HG03571 (cell line): Measurements from ENCODE around the gene NOS1.
"Not testable (repeated sequence)": the region's sequence is repeated elsewhere in the genome, so short reads cannot be mapped to it uniquely, and the experiment has no call there.

ENCODE experiments used
- ATAC-seq: cut with Tn5 transposase; IDR thresholded peaks from one replicate; pipeline ENCODE4 v1.9.1; 2021; ENCODE audit not compliant: unreplicated experiment

The NOS1 gene

GRCh38 chr12:117210266-117210918 lies 151.0 kb downstream of the NOS1 start:
- ATAC-seq = no peak

- no peak for ATAC-seq
Measured at GRCh38 chr12:117209626-117210025, 151.8 kb downstream of the NOS1 start.

- no peak for ATAC-seq
Measured at GRCh38 chr12:117208811-117209455, 152.5 kb downstream of the NOS1 start.

- ATAC-seq = no peak
Measured at GRCh38 chr12:117208206-117208605, 153.2 kb downstream of the NOS1 start.

- ATAC-seq = no peak
Measured at GRCh38 chr12:117207675-117208074, 153.8 kb downstream of the NOS1 start.

- no peak for ATAC-seq
Measured at GRCh38 chr12:117202556-117202955, 158.9 kb downstream of the NOS1 start.

- ATAC-seq = no peak
Measured at GRCh38 chr12:117202033-117202432, 159.4 kb downstream of the NOS1 start.

- not testable (repeated sequence) for ATAC-seq
Measured at GRCh38 chr12:117199956-117200744, 161.3 kb downstream of the NOS1 start.

GRCh38 chr12:117196334-117196733 lies 165.1 kb downstream of the NOS1 start:
- ATAC-seq = not testable (repeated sequence)

- not testable (repeated sequence) for ATAC-seq
Measured at GRCh38 chr12:117195027-117195426, 166.4 kb downstream of the NOS1 start.

GRCh38 chr12:117193903-117194302 lies 167.5 kb downstream of the NOS1 start:
- ATAC-seq = no peak

- ATAC-seq = not testable (repeated sequence)
Measured at GRCh38 chr12:117192581-117192980, 168.8 kb downstream of the NOS1 start.

- ATAC-seq = no peak
Measured at GRCh38 chr12:117192057-117192456, 169.4 kb downstream of the NOS1 start.

GRCh38 chr12:117190210-117190781 lies 171.1 kb downstream of the NOS1 start, which contains the start of gene FBXO21:
Gene FBXO21 (minus strand): TSS chr12:117190470. CDS start chr12:117190456, 14 bp downstream.
- peak; percentile 91 for ATAC-seq

- peak; percentile 38 for ATAC-seq
Measured at GRCh38 chr12:117189725-117190209, 171.7 kb downstream of the NOS1 start.

- ATAC-seq = no peak
Measured at GRCh38 chr12:117188961-117189724, 172.3 kb downstream of the NOS1 start.

- ATAC-seq = no peak
Measured at GRCh38 chr12:117188121-117188665, 173.2 kb downstream of the NOS1 start.

- no peak for ATAC-seq
Measured at GRCh38 chr12:117187421-117187820, 174.0 kb downstream of the NOS1 start.

- no peak for ATAC-seq
Measured at GRCh38 chr12:117182866-117183265, 178.6 kb downstream of the NOS1 start.

- not testable (repeated sequence) for ATAC-seq
Measured at GRCh38 chr12:117181468-117181843, 180.0 kb downstream of the NOS1 start.
